Measurements from ENCODE around the gene MPPE1.

The MPPE1 gene

GRCh38 chr18:11861583-11862288 is 46.4 kb downstream of the MPPE1 start:
- TF ChIP-seq ESRRG (CRISPR knock-in tag; IDR thresholded peaks at IDR 0.05) = no peak
- TF ChIP-seq ISL1 (CRISPR knock-in tag; IDR thresholded peaks at IDR 0.05) = no peak
- TF ChIP-seq GLIS3 (CRISPR knock-in tag; IDR thresholded peaks at IDR 0.05) = no peak
- TF ChIP-seq ZNF8 (CRISPR knock-in tag; IDR thresholded peaks at IDR 0.05) = no peak
- no peak for TF ChIP-seq TOX (CRISPR knock-in tag; IDR thresholded peaks at IDR 0.05; ENCODE audit: borderline replicate concordance)
- no peak for TF ChIP-seq PPARA (CRISPR knock-in tag; IDR thresholded peaks at IDR 0.05; ENCODE audit: borderline replicate concordance)
- no peak for TF ChIP-seq ZFP30 (CRISPR knock-in tag; IDR thresholded peaks at IDR 0.05)

GRCh38 chr18:11860594-11861450 is 47.3 kb downstream of the MPPE1 start:
- no peak for TF ChIP-seq TOX (CRISPR knock-in tag; IDR thresholded peaks at IDR 0.05; ENCODE audit: borderline replicate concordance)
- TF ChIP-seq ZNF8 (CRISPR knock-in tag; IDR thresholded peaks at IDR 0.05) = no peak
- no peak for TF ChIP-seq ZFP3 (CRISPR knock-in tag; IDR thresholded peaks at IDR 0.05)
- no peak for TF ChIP-seq ZNF70 (CRISPR knock-in tag; IDR thresholded peaks at IDR 0.05)
- no peak for TF ChIP-seq ZFP30 (CRISPR knock-in tag; IDR thresholded peaks at IDR 0.05)
- TF ChIP-seq ZNF565 (CRISPR knock-in tag; conservative IDR thresholded peaks at IDR 0.05; ENCODE audit: low read depth) = no peak
- no peak for ATAC-seq

More at GRCh38 chr18:11861583-11862288, 46.4 kb downstream of the MPPE1 start:
- ATAC-seq = no peak

- TF ChIP-seq ESRRG (CRISPR knock-in tag; IDR thresholded peaks at IDR 0.05) = no peak
- TF ChIP-seq ZFP30 (CRISPR knock-in tag; IDR thresholded peaks at IDR 0.05) = no peak
- TF ChIP-seq TSHZ2 (CRISPR knock-in tag; IDR thresholded peaks at IDR 0.05) = no peak
- TF ChIP-seq PPARA (CRISPR knock-in tag; IDR thresholded peaks at IDR 0.05; ENCODE audit: borderline replicate concordance) = no peak
- TF ChIP-seq OSR1 (CRISPR knock-in tag; IDR thresholded peaks at IDR 0.05) = no peak
- no peak for TF ChIP-seq ARNTL (CRISPR knock-in tag; IDR thresholded peaks at IDR 0.05; ENCODE audit: borderline replicate concordance, low read depth)
- no peak for TF ChIP-seq PATZ1 (CRISPR knock-in tag; IDR thresholded peaks at IDR 0.05; ENCODE audit: borderline replicate concordance)
- no peak for TF ChIP-seq ISL1 (CRISPR knock-in tag; IDR thresholded peaks at IDR 0.05)
- no peak for TF ChIP-seq TCF4 (CRISPR knock-in tag; IDR thresholded peaks at IDR 0.05; ENCODE audit: borderline replicate concordance)
- no peak for TF ChIP-seq POU6F1 (CRISPR knock-in tag; IDR thresholded peaks at IDR 0.05; ENCODE audit: borderline replicate concordance, low read depth)
- no peak for TF ChIP-seq BACH2 (CRISPR knock-in tag; IDR thresholded peaks at IDR 0.05; ENCODE audit: borderline replicate concordance)
- no peak for TF ChIP-seq ZFP3 (CRISPR knock-in tag; IDR thresholded peaks at IDR 0.05)
- no peak for TF ChIP-seq TOX (CRISPR knock-in tag; IDR thresholded peaks at IDR 0.05; ENCODE audit: borderline replicate concordance)
- ATAC-seq = no peak
These were observed 48.2 kb downstream of the MPPE1 start for GRCh38 chr18:11859903-11860407.

GRCh38 chr18:11859282-11859830 is 48.8 kb downstream of the MPPE1 start:
- TF ChIP-seq CSRNP3 (CRISPR knock-in tag; IDR thresholded peaks at IDR 0.05) (no peak), PPARA (CRISPR knock-in tag; IDR thresholded peaks at IDR 0.05; ENCODE audit: borderline replicate concordance) (no peak), ZFP30 (CRISPR knock-in tag; IDR thresholded peaks at IDR 0.05) (no peak), CREB5 (CRISPR knock-in tag; IDR thresholded peaks at IDR 0.05; ENCODE audit: low read depth) (no peak), ARNTL (CRISPR knock-in tag; IDR thresholded peaks at IDR 0.05; ENCODE audit: borderline replicate concordance, low read depth) (no peak), OSR1 (CRISPR knock-in tag; IDR thresholded peaks at IDR 0.05) (no peak), RARB (CRISPR knock-in tag; IDR thresholded peaks at IDR 0.05) (no peak), TCF4 (CRISPR knock-in tag; IDR thresholded peaks at IDR 0.05; ENCODE audit: borderline replicate concordance) (no peak), ZNF565 (CRISPR knock-in tag; conservative IDR thresholded peaks at IDR 0.05; ENCODE audit: low read depth) (no peak), PATZ1 (CRISPR knock-in tag; IDR thresholded peaks at IDR 0.05; ENCODE audit: borderline replicate concordance) (no peak), TOX (CRISPR knock-in tag; IDR thresholded peaks at IDR 0.05; ENCODE audit: borderline replicate concordance) (no peak)
- no peak for ATAC-seq
